ENCODE results near the gene EMID1. TPM values are rescaled to one million over a fixed set of nuclear protein-coding genes. Genes with fewer than 3 reads are reported as not detected.

Gene EMID1
- total RNA-seq, 4 donors from 2014 or later, result 0.68 to 53.9 (median 1.9) TPM; not detected in 1

DNA sequence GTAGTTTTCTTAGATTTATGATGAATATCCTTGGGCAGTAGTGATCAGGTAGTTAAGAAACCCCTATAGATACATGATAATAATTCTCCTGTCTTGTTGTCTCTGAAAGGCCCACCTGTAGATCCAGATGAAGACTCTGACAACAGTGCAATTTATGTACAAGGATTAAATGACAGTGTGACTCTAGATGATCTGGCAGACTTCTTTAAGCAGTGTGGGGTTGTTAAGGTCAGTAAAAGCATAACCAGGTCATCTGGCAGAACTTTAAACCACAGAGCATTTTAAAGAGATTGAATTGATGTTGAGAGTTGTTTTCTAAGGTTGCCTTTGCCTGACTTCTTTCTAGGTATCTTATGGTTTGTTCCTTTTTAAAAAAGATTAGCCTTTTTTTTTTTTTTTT is 86.7 kb downstream of the EMID1 start:
- TF ChIP-seq CTCF (IDR thresholded peaks at IDR 0.05) (no peak), EP300 (IDR thresholded peaks at IDR 0.05; ENCODE audit: low read depth) (no peak), POLR2A (IDR thresholded peaks at IDR 0.05) (no peak), POLR2AphosphoS5 (IDR thresholded peaks at IDR 0.05) (no peak)
- Histone ChIP-seq H3K4me1 (peaks cover 0 to 4% (median 0%) of the 10 kb centered on the region in 4 donors), H3K4me3 (no peak overlapping the region), H3K9me3 (no peaks in the 10 kb centered on the region), H3K36me3 (peaks cover 0 to 96% (median 45%) of the 10 kb centered on the region in 4 donors), H3K27ac (no peak overlapping the region), H3K27me3 (no peaks in the 10 kb centered on the region)
- no peak for DNase-seq
- intact Hi-C loops (cut with DNase I; ENCODE audit: low total_unique reads) (no loop called here), in situ Hi-C loops (cut with MboI; ENCODE audit: low pct_ligation_motif_present in 1 of 4, low pct_unique_long_range_greater_than_20kb in 1 of 4, low sequenced_read_pairs in 3 of 4) (loop anchor here in 1 of 4 donors (25.0 kb wide), 1 partner anchor 95 kb away; the partner anchor contains the start of gene AP1B1)

- Histone ChIP-seq H3K27me3 (no peaks in the 10 kb centered on the region), H3K27ac (no peak overlapping the region), H3K4me1 (peaks cover 0 to 13% (median 10%) of the 10 kb centered on the region in 4 donors), H3K36me3 (peaks cover 0 to 62% (median 30%) of the 10 kb centered on the region in 4 donors), H3K9me3 (no peaks in the 10 kb centered on the region), H3K4me3 (no peak overlapping the region)
- intact Hi-C loops (cut with DNase I; ENCODE audit: low total_unique reads) (no loop called here), in situ Hi-C loops (cut with MboI; ENCODE audit: low pct_ligation_motif_present in 1 of 4, low pct_unique_long_range_greater_than_20kb in 1 of 4, low sequenced_read_pairs in 3 of 4) (loop anchor here in 1 of 4 donors (25.0 kb wide), 1 partner anchor 89 kb away; the partner anchor contains the start of gene AP1B1)
- 85% methylated on average over 8 of the region's 8 CpGs; no CpG with 5 or more reads in 1 of the 2 donors for WGBS, 2 donors (ENCODE audit: low coverage in 1 of 2)
- no peak for DNase-seq
- TF ChIP-seq CTCF (IDR thresholded peaks at IDR 0.05), result no peak
- TF ChIP-seq POLR2A (IDR thresholded peaks at IDR 0.05), result no peak
- no peak for TF ChIP-seq EP300 (IDR thresholded peaks at IDR 0.05; ENCODE audit: low read depth)
- TF ChIP-seq POLR2AphosphoS5 (IDR thresholded peaks at IDR 0.05), result no peak
These were observed 92.9 kb downstream of the EMID1 start for GRCh38 chr22:29298641-29299040.

DNA sequence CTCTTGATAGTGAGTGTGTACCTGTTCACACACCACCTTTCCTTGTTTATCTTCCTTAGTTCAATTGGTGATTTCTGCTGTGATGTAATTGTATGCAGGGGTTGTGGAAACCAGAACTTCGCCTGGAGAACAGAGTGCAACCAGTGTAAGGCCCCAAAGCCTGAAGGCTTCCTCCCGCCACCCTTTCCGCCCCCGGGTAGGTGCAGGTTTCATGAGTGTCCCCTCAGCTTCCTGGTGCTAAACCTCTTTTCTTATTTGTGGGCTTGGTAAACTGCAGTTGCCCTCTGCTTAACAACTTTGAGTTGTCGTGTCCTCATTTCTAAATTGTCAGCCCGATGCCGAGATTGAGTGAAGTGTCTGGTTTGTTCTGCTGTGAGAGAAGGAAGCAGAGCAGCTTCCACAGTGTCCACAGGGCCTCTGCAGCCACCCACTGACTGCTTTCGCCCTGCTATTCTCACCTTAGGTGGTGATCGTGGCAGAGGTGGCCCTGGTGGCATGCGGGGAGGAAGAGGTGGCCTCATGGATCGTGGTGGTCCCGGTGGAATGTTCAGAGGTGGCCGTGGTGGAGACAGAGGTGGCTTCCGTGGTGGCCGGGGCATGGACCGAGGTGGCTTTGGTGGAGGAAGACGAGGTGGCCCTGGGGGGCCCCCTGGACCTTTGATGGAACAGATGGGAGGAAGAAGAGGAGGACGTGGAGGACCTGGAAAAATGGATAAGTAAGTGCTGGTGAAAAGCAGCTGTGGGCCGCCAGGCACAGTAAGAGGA is 93.6 kb downstream of the EMID1 start:
- intact Hi-C loops (cut with DNase I; ENCODE audit: low total_unique reads), result no loop called here
- H3K4me1 ChIP-seq, result peaks cover 0 to 13% (median 10%) of the 10 kb centered on the region in 4 donors
- in situ Hi-C loops (cut with MboI; ENCODE audit: low pct_ligation_motif_present in 1 of 4, low pct_unique_long_range_greater_than_20kb in 1 of 4, low sequenced_read_pairs in 3 of 4), result loop anchor here in 1 of 4 donors (25.0 kb wide), 1 partner anchor 88 kb away; the partner anchor contains the start of gene AP1B1
- H3K27me3 ChIP-seq, result no peaks in the 10 kb centered on the region
- H3K4me3 ChIP-seq, result no peak overlapping the region
- H3K27ac ChIP-seq, result no peak overlapping the region
- TF ChIP-seq EP300 (IDR thresholded peaks at IDR 0.05; ENCODE audit: low read depth) (no peak), CTCF (IDR thresholded peaks at IDR 0.05) (no peak), POLR2A (IDR thresholded peaks at IDR 0.05) (no peak), POLR2AphosphoS5 (IDR thresholded peaks at IDR 0.05) (no peak)
- no peaks in the 10 kb centered on the region for H3K9me3 ChIP-seq
- peaks cover 0 to 57% (median 26%) of the 10 kb centered on the region in 4 donors for H3K36me3 ChIP-seq
- WGBS, 2 donors (ENCODE audit: low coverage in 1 of 2), result 72 to 90% methylated on average over 6 to 19 of the region's 19 CpGs
- no peak for DNase-seq

- Histone ChIP-seq H3K4me3 (no peak overlapping the region), H3K9me3 (no peaks in the 10 kb centered on the region), H3K27me3 (no peaks in the 10 kb centered on the region), H3K36me3 (peaks cover 0 to 46% (median 21%) of the 10 kb centered on the region in 4 donors), H3K27ac (no peak overlapping the region), H3K4me1 (peaks cover 0 to 13% (median 10%) of the 10 kb centered on the region in 4 donors)
- DNase-seq, result no peak
- intact Hi-C loops (cut with DNase I; ENCODE audit: low total_unique reads) (no loop called here), in situ Hi-C loops (cut with MboI; ENCODE audit: low pct_ligation_motif_present in 1 of 4, low pct_unique_long_range_greater_than_20kb in 1 of 4, low sequenced_read_pairs in 3 of 4) (no loop called here)
- WGBS, 2 donors (ENCODE audit: low coverage in 1 of 2), result 63 to 71% methylated on average over 1 to 4 of the region's 4 CpGs
- no peak for TF ChIP-seq EP300 (IDR thresholded peaks at IDR 0.05; ENCODE audit: low read depth)
- TF ChIP-seq POLR2AphosphoS5 (IDR thresholded peaks at IDR 0.05), result peak in 1 of 3 donors; percentile 32
These were observed 94.7 kb downstream of the EMID1 start for GRCh38 chr22:29300467-29300806.
